ENCODE measurements around the gene CCT8L2.
"Not testable (repeated sequence)": the region's sequence is repeated elsewhere in the genome, so short reads cannot be mapped to it uniquely, and the experiment has no call there.

DNA sequence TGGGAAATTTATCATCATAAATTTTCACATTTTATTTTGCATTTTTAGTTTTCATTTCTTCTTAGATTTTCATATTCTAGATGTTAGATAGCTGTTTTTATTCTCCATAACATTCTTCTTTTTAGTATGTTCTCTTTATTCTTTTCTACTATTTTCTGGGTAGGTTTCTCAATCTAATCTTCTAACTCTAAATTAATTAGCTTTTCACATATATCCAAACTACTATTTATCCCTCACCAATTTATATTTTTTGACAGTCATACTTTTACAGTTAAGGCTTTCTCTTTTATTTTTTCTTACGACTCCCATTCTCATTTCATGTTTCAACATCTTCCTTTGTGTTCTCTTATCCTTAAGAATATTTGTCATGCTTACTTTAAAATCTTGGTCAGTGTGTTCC lies 35.9 kb upstream of the CCT8L2 start:
- TF ChIP-seq, protein P1, sequence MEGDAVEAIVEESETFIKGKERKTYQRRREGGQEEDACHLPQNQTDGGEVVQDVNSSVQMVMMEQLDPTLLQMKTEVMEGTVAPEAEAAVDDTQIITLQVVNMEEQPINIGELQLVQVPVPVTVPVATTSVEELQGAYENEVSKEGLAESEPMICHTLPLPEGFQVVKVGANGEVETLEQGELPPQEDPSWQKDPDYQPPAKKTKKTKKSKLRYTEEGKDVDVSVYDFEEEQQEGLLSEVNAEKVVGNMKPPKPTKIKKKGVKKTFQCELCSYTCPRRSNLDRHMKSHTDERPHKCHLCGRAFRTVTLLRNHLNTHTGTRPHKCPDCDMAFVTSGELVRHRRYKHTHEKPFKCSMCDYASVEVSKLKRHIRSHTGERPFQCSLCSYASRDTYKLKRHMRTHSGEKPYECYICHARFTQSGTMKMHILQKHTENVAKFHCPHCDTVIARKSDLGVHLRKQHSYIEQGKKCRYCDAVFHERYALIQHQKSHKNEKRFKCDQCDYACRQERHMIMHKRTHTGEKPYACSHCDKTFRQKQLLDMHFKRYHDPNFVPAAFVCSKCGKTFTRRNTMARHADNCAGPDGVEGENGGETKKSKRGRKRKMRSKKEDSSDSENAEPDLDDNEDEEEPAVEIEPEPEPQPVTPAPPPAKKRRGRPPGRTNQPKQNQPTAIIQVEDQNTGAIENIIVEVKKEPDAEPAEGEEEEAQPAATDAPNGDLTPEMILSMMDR (IDR thresholded peaks at IDR 0.05; ENCODE audit: low read depth, low read length, missing input control) = not testable (repeated sequence)
- TF ChIP-seq, protein P2, sequence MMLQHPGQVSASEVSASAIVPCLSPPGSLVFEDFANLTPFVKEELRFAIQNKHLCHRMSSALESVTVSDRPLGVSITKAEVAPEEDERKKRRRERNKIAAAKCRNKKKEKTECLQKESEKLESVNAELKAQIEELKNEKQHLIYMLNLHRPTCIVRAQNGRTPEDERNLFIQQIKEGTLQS (IDR thresholded peaks at IDR 0.05) = not testable (repeated sequence)
- TF ChIP-seq GABPA (IDR thresholded peaks at IDR 0.05 in 1 of 2, conservative IDR thresholded peaks at IDR 0.05 in 1 of 2); RXRA (IDR thresholded peaks at IDR 0.05); TAF1 (conservative IDR thresholded peaks at IDR 0.05): not testable (repeated sequence)
- TF ChIP-seq, protein P3, sequence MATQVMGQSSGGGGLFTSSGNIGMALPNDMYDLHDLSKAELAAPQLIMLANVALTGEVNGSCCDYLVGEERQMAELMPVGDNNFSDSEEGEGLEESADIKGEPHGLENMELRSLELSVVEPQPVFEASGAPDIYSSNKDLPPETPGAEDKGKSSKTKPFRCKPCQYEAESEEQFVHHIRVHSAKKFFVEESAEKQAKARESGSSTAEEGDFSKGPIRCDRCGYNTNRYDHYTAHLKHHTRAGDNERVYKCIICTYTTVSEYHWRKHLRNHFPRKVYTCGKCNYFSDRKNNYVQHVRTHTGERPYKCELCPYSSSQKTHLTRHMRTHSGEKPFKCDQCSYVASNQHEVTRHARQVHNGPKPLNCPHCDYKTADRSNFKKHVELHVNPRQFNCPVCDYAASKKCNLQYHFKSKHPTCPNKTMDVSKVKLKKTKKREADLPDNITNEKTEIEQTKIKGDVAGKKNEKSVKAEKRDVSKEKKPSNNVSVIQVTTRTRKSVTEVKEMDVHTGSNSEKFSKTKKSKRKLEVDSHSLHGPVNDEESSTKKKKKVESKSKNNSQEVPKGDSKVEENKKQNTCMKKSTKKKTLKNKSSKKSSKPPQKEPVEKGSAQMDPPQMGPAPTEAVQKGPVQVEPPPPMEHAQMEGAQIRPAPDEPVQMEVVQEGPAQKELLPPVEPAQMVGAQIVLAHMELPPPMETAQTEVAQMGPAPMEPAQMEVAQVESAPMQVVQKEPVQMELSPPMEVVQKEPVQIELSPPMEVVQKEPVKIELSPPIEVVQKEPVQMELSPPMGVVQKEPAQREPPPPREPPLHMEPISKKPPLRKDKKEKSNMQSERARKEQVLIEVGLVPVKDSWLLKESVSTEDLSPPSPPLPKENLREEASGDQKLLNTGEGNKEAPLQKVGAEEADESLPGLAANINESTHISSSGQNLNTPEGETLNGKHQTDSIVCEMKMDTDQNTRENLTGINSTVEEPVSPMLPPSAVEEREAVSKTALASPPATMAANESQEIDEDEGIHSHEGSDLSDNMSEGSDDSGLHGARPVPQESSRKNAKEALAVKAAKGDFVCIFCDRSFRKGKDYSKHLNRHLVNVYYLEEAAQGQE (IDR thresholded peaks at IDR 0.05) = not testable (repeated sequence)

All from liver (tissue), 3 donors.